K562 (cell line): ENCODE results near the gene PRDX2. TPM values are rescaled to one million over a fixed set of nuclear protein-coding genes. Genes with fewer than 3 reads are reported as not detected.

Source experiments
- ATF3 ChIP-seq, 2 experiments: fragments of 450-650 bp in 1 of 2; sonication (generic) in 1 of 2; formaldehyde crosslinking in 1 of 2; IDR thresholded peaks in 1 of 2; conservative IDR thresholded peaks in 1 of 2; 2 replicates each; pipeline versions ENCODE4 v1.6.1 to v1.8.1; 2016 to 2023; ENCODE audit warnings: mild to moderate bottlenecking in 2 of 2, moderate library complexity in 2 of 2, inconsistent platforms in 1 of 2, missing genetic modification reagents in 1 of 2
- CTCFL ChIP-seq: IDR thresholded peaks from 2 replicates; pipeline ENCODE4 v1.6.1; 2011; ENCODE audit warnings: borderline replicate concordance, low read depth, mild to moderate bottlenecking, moderate library complexity, low read length; ENCODE audit not compliant: insufficient read depth, poor library complexity, severe bottlenecking
- ESRRA ChIP-seq: fragments of 450-650 bp; IDR thresholded peaks from 2 replicates; pipeline ENCODE4 v1.6.1; 2014; ENCODE audit warnings: low read depth, mild to moderate bottlenecking, moderate library complexity, borderline replicate concordance
- HMGN3 ChIP-seq: IDR thresholded peaks from 2 replicates; pipeline ENCODE4 v1.6.1; 2011; ENCODE audit warnings: borderline replicate concordance, low read depth, mild to moderate bottlenecking, mixed read lengths, low read length; ENCODE audit not compliant: insufficient read length; ENCODE audit errors: extremely low read depth
- KAT8 ChIP-seq: fragments of 450-650 bp; IDR thresholded peaks from 2 replicates; pipeline ENCODE4 v1.6.1; 2016; ENCODE audit warnings: low read depth, mild to moderate bottlenecking
- NCOA6 ChIP-seq: fragments of 450-650 bp; IDR thresholded peaks from 2 replicates; pipeline ENCODE4 v1.6.1; 2017; ENCODE audit warnings: mild to moderate bottlenecking
- NFIC ChIP-seq: fragments of 450-650 bp; IDR thresholded peaks from 2 replicates; pipeline ENCODE4 v1.6.1; 2017; ENCODE audit warnings: mild to moderate bottlenecking, inconsistent platforms
- PBX2 ChIP-seq, 2 experiments: IDR thresholded peaks in 1 of 2; conservative IDR thresholded peaks in 1 of 2; 2 replicates each; pipeline ENCODE4 v1.6.1; 2016; ENCODE audit warnings: low read depth in 2 of 2, mild to moderate bottlenecking in 1 of 2, missing compliant biosample characterization in 1 of 2, missing genetic modification characterization in 1 of 2, moderate library complexity in 1 of 2
- TEAD2 ChIP-seq: fragments of 450-650 bp; IDR thresholded peaks from 2 replicates; pipeline ENCODE4 v1.6.1; 2016; ENCODE audit warnings: missing genetic modification characterization, control low read depth, missing compliant biosample characterization
- ZNF165 ChIP-seq: fragments of 250-450 bp; sonication (Bioruptor Pico); IDR thresholded peaks from 2 replicates; pipeline ENCODE4 v1.4.0; 2020; ENCODE audit warnings: borderline replicate concordance
- polyA plus RNA-seq, 8 experiments: library from polyadenylated mRNA; depleted of rRNA in 4 of 8; stranded (reverse) in 5 of 8; unstranded in 3 of 8; fragments of >200 nt; fragmentation: Nextera tagmentation in 2 of 8; fragmentation: Illumina TruSeq in 1 of 8; extraction: Ambion mirVana in 2 of 8; extraction: Trizol in 1 of 8; gene quantifications; 2 replicates each; pipeline versions ENCODE4 v1.2.1 to v1.2.3, GENCODE V29; 2011 to 2014; ENCODE audit warnings: inconsistent platforms in 1 of 8, missing spikeins in 1 of 8
- total RNA-seq, 7 experiments: library from RNA; depleted of rRNA in 6 of 7; stranded (reverse); fragments of >200 nt in 6 of 7; fragmentation: Illumina TruSeq in 2 of 7; extraction: Trizol in 2 of 7; gene quantifications; 2 replicates each; pipeline versions ENCODE4 v1.2.1 to v1.2.3, GENCODE V29; 2011 to 2021; ENCODE audit warnings: low replicate concordance in 1 of 7

The PRDX2 gene
- total and polyA plus RNA-seq, 9 of the 15 experiments (the other 6 are each of a cell fraction or from before 2014, with no cell fraction given) = 206 to 1,183 (median 415) TPM

- TF ChIP-seq PBX2 (CRISPR knock-in tag; IDR thresholded peaks at IDR 0.05; ENCODE audit: low read depth) (0 out of 2 replicates have a peak, but pooled peaks have one; percentile 18), PBX2 (tag; conservative IDR thresholded peaks at IDR 0.05; ENCODE audit: low read depth) (no peak), ESRRA (0 out of 2 replicates have a peak, but pooled peaks have one; percentile 15), HMGN3 (peak; percentile 66), KAT8 (no peak), NCOA6 (peak; percentile 98), ATF3 (IDR thresholded peaks at IDR 0.05) (peak; percentile 31; the same call in 1 of the 2 replicates), ATF3 (CRISPR knock-in tag; conservative IDR thresholded peaks at IDR 0.05) (no peak), TEAD2 (tag) (no peak), CTCFL (peak; percentile 64), NFIC (peak; percentile 93), ZNF165 (CRISPR knock-in tag) (no peak)
Measured at GRCh38 chr19:12825254-12826131, 23.9 kb upstream of the PRDX2 start (continued).
